Stimulated activated CD8-positive, alpha-beta memory T cell treated with anti-CD3 and anti-CD28 coated beads, Interleukin-15, amount 100 ng/mL, for 48 hours (primary cell): ENCODE data around the gene KRT17.
A peak's percentile ranks its signal among the peaks of the same experiment; 100 is the strongest.
"Not testable (repeated sequence)": the region's sequence is repeated elsewhere in the genome, so short reads cannot be mapped to it uniquely, and the experiment has no call there.

Experiments used
- DNase-seq, 2 donors: peaks; one replicate each; pipeline ENCODE4 v3.0.0-alpha.2; 2020; ENCODE audit warnings: low read depth in 2 of 2

The KRT17 gene

GRCh38 chr17:41593306-41593981 lies 30.9 kb downstream of the KRT17 start:
- DNase-seq: no peak

GRCh38 chr17:41592601-41593305 lies 31.6 kb downstream of the KRT17 start:
- DNase-seq: no peak

- no peak for DNase-seq
These were observed 35.1 kb downstream of the KRT17 start for GRCh38 chr17:41589301-41589700.

GRCh38 chr17:41588126-41588810 lies 36.1 kb downstream of the KRT17 start:
- DNase-seq: no peak

- DNase-seq: no peak
These were observed 37.4 kb downstream of the KRT17 start, which contains the start of gene KRT14 for GRCh38 chr17:41586863-41587495. TSS of gene KRT14 (minus strand) at chr17:41586895. CDS start at chr17:41586834, 61 bp downstream.

GRCh38 chr17:41585301-41586056 lies 38.9 kb downstream of the KRT17 start:
- no peak for DNase-seq

- DNase-seq: not testable (repeated sequence)
These were observed 39.9 kb downstream of the KRT17 start for GRCh38 chr17:41584331-41584927.

GRCh38 chr17:41583137-41584127 lies 40.9 kb downstream of the KRT17 start:
- no peak for DNase-seq

GRCh38 chr17:41582061-41582968 lies 42.1 kb downstream of the KRT17 start:
- DNase-seq: not testable (repeated sequence)

- no peak for DNase-seq
These were observed 42.9 kb downstream of the KRT17 start for GRCh38 chr17:41581366-41582060.

GRCh38 chr17:41580687-41581365 lies 43.5 kb downstream of the KRT17 start:
- DNase-seq: no peak

- DNase-seq: no peak
These were observed 44.2 kb downstream of the KRT17 start for GRCh38 chr17:41580244-41580575.

GRCh38 chr17:41579484-41580243 lies 44.7 kb downstream of the KRT17 start:
- peak; percentile 56 to 63 for DNase-seq

GRCh38 chr17:41578971-41579370 lies 45.4 kb downstream of the KRT17 start:
- DNase-seq: no peak

GRCh38 chr17:41578538-41578937 lies 45.8 kb downstream of the KRT17 start:
- DNase-seq: no peak

- not testable (repeated sequence) for DNase-seq
These were observed 47.6 kb downstream of the KRT17 start for GRCh38 chr17:41576740-41577139.

GRCh38 chr17:41575336-41575735 lies 49.0 kb downstream of the KRT17 start:
- no peak for DNase-seq
